Thoracic aorta (tissue), 2 donors: ENCODE data around the gene SETD3. TPM values are rescaled to one million over a fixed set of nuclear protein-coding genes. Genes with fewer than 3 reads are reported as not detected.

ENCODE experiments used
- ATAC-seq: fragments of 150-250 bp; one replicate; pipeline ENCODE4 v1.8.0; 2017; ENCODE audit warnings: low read depth; ENCODE audit not compliant: insufficient number of reproducible peaks, low FRiP score
- DNase-seq: peaks from one replicate; pipeline ENCODE4 v3.0.0-alpha.2; 2020; ENCODE audit warnings: low spot score
- H3K27ac ChIP-seq, 2 donors: fragments of 200-600 bp; sonication (generic); 1 replicate in 1 of 2; 2 replicates in 1 of 2; pipeline ENCODE4 v1.5.1; 2016; ENCODE audit warnings: mild to moderate bottlenecking in 2 of 2, moderate library complexity in 2 of 2
- H3K27me3 ChIP-seq: fragments of 200-600 bp; sonication (generic); replicated peaks from 2 replicates; pipeline ENCODE4 v1.6.0; 2016; ENCODE audit warnings: mild to moderate bottlenecking; ENCODE audit not compliant: insufficient read depth
- H3K36me3 ChIP-seq: fragments of 200-600 bp; sonication (generic); one replicate; pipeline ENCODE4 v1.5.1; 2016
- H3K4me1 ChIP-seq, 2 donors: fragments of 200-600 bp; sonication (generic); 1 replicate in 1 of 2; 2 replicates in 1 of 2; pipeline versions ENCODE4 v1.5.1 to v1.6.0; 2016; ENCODE audit warnings: low read depth in 2 of 2, mild to moderate bottlenecking in 1 of 2; ENCODE audit not compliant: control insufficient read depth in 1 of 2
- H3K4me3 ChIP-seq: fragments of 200-600 bp; sonication (generic); 2 replicates; pipeline ENCODE4 v1.5.1; 2016; ENCODE audit warnings: mild to moderate bottlenecking
- H3K9me3 ChIP-seq: fragments of 200-600 bp; sonication (generic); 2 replicates; pipeline ENCODE4 v1.5.1; 2016
- total RNA-seq, 2 donors: library from RNA; depleted of rRNA; stranded (reverse); fragments of >200 nt; gene quantifications; one replicate each; pipeline versions ENCODE4 v1.1.0 to v1.2.3, GENCODE V29; 2016
- TF ChIP-seq, protein P1 (sequence below): fragments of 200-600 bp; sonication (generic); IDR thresholded peaks from one replicate; pipeline ENCODE4 v1.5.1; 2019; ENCODE audit warnings: antibody characterized with exemption

SETD3 gene
- total RNA-seq, 2 donors from 2014 or later = 70.8 to 76.8 TPM

GRCh38 chr14:99441918-99442317 lies 38.7 kb downstream of the SETD3 start:
- H3K4me1 ChIP-seq = no peaks in the 10 kb centered on the region
- DNase-seq = no peak
- TF ChIP-seq, protein P1, sequence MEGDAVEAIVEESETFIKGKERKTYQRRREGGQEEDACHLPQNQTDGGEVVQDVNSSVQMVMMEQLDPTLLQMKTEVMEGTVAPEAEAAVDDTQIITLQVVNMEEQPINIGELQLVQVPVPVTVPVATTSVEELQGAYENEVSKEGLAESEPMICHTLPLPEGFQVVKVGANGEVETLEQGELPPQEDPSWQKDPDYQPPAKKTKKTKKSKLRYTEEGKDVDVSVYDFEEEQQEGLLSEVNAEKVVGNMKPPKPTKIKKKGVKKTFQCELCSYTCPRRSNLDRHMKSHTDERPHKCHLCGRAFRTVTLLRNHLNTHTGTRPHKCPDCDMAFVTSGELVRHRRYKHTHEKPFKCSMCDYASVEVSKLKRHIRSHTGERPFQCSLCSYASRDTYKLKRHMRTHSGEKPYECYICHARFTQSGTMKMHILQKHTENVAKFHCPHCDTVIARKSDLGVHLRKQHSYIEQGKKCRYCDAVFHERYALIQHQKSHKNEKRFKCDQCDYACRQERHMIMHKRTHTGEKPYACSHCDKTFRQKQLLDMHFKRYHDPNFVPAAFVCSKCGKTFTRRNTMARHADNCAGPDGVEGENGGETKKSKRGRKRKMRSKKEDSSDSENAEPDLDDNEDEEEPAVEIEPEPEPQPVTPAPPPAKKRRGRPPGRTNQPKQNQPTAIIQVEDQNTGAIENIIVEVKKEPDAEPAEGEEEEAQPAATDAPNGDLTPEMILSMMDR = no peak
- no peak overlapping the region for H3K4me3 ChIP-seq
- H3K9me3 ChIP-seq = no peaks in the 10 kb centered on the region
- ATAC-seq = no peak
- peaks cover 32% of the 10 kb centered on the region for H3K36me3 ChIP-seq
- no peak overlapping the region for H3K27ac ChIP-seq
- no peaks in the 10 kb centered on the region for H3K27me3 ChIP-seq

DNA sequence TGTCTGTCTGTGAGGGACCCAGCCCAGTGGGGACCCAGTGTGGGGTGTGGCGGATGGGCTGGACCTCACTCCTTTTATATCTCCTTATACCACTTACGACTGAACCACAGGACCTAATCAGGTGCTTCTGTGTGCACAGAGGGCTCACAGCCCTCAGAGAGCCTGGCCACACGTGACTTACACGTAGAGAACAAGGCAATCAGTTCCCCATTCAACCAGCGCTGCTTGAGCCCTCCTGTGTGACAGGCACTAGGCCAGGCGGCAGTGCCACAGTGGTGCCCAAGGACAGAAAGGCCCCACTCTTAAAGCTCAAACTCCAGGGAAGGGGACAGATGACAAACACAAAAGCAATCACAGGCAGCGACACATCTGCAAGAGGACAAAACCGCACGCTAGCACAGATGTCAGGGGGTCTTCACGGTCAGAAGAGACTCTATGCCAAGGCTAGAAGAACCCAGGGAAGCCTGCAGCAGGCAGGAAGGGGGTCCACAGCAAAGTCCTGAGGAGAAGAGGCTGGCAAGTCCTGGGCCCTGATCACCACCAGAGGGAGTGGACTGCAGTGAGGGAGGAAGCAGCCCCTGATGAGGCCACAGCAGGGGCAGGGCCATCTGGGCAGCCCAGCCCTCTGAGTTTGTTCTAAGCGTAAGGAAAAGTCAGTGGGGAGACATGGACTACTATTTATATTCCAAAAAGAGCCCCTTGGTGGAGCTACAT lies 39.3 kb downstream of the SETD3 start:
- Histone ChIP-seq H3K9me3 (no peaks in the 10 kb centered on the region), H3K27me3 (no peaks in the 10 kb centered on the region), H3K27ac (no peak overlapping the region), H3K36me3 (peaks cover 27% of the 10 kb centered on the region), H3K4me3 (no peak overlapping the region), H3K4me1 (no peaks in the 10 kb centered on the region)
- TF ChIP-seq, protein P1 = no peak
- no peak for ATAC-seq
- DNase-seq = no peak

DNA sequence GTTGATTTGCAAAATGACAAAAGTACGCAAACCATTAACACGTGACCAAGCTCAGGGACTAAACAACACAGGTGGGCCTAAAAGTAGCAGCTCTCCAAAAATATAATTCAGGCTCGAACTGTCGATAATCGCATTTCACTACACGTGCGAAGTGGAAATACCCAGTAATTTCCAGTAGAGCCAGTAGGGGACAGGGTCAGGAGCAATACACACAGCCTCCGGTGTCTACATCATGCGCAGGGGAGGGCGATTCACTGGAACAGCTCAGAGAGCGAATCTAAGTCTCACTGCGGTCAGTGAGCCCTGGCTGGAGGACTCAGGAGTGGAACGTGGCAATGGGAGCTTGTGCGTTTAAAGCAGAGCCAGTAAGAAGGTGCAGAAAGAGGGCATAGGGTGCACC lies 40.4 kb downstream of the SETD3 start:
- ATAC-seq (no peak), DNase-seq (no peak)
- no peaks in the 10 kb centered on the region for H3K4me1 ChIP-seq
- no peak overlapping the region for H3K4me3 ChIP-seq
- TF ChIP-seq, protein P1 = no peak
- peaks cover 18% of the 10 kb centered on the region for H3K36me3 ChIP-seq
- H3K9me3 ChIP-seq = no peaks in the 10 kb centered on the region
- H3K27me3 ChIP-seq = no peaks in the 10 kb centered on the region
- H3K27ac ChIP-seq = no peak overlapping the region

GRCh38 chr14:99437706-99438105 lies 43.0 kb downstream of the SETD3 start:
- no peaks in the 10 kb centered on the region for H3K4me1 ChIP-seq
- no peak for DNase-seq

More at GRCh38 chr14:99437706-99438105, 43.0 kb downstream of the SETD3 start:
- Histone ChIP-seq H3K4me3 (no peak overlapping the region), H3K27ac (no peak overlapping the region), H3K27me3 (no peaks in the 10 kb centered on the region), H3K9me3 (no peaks in the 10 kb centered on the region), H3K36me3 (peaks cover 9% of the 10 kb centered on the region)
- TF ChIP-seq, protein P1 = no peak
- ATAC-seq = no peak
